KOPT-K1 (cell line): ENCODE data around the gene STXBP1.
"Not testable (repeated sequence)": the region's sequence is repeated elsewhere in the genome, so short reads cannot be mapped to it uniquely, and the experiment has no call there.

Source experiments
- H3K27ac ChIP-seq: fragments of 200-600 bp; sonication (generic); 2 replicates; pipeline ENCODE4 v1.5.1; 2016; ENCODE audit warnings: antibody characterized with exemption, mild to moderate bottlenecking, low read depth, low read length; ENCODE audit not compliant: poor library complexity, severe bottlenecking
- H3K36me3 ChIP-seq: fragments of 200-600 bp; sonication (generic); 2 replicates; pipeline ENCODE4 v1.5.1; 2017; ENCODE audit warnings: antibody characterized with exemption, mild to moderate bottlenecking, low read length, moderate library complexity; ENCODE audit not compliant: insufficient read depth
- H3K9me3 ChIP-seq: fragments of 200-600 bp; sonication (generic); 2 replicates; pipeline ENCODE4 v1.5.1; 2017; ENCODE audit warnings: antibody characterized with exemption, low read length, mild to moderate bottlenecking; ENCODE audit not compliant: insufficient read depth, poor library complexity, severe bottlenecking

The STXBP1 gene

GRCh38 chr9:127572961-127573721 is 38.9 kb upstream of the STXBP1 start:
- H3K36me3 ChIP-seq: no peaks in the 10 kb centered on the region
- H3K9me3 ChIP-seq: no peaks in the 10 kb centered on the region
- no peak overlapping the region for H3K27ac ChIP-seq

GRCh38 chr9:127574072-127574993 is 37.7 kb upstream of the STXBP1 start:
- H3K9me3 ChIP-seq: no peaks in the 10 kb centered on the region
- H3K27ac ChIP-seq: no peak overlapping the region
- H3K36me3 ChIP-seq: no peaks in the 10 kb centered on the region

GRCh38 chr9:127575875-127576778 is 36.0 kb upstream of the STXBP1 start:
- H3K9me3 ChIP-seq: no peaks in the 10 kb centered on the region
- H3K36me3 ChIP-seq: no peaks in the 10 kb centered on the region
- no peak overlapping the region for H3K27ac ChIP-seq

DNA sequence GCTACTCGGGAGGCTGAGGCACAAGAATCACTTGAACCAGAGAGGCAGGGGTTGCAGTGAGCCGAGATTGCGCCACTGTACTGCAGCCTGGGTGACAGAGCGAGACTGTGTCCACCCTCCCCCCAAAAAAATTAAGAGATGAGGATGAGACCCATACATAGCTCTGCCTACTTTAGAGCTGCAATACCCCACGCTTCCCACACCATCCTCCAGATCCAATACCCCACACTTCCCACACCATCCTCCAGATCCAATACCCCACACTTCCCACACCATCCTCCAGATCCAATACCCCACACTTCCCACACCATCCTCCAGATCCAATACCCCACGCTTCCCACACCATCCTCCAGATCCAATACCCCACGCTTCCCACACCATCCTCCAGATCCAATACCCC is 34.9 kb upstream of the STXBP1 start:
- H3K27ac ChIP-seq, H3K9me3 ChIP-seq, H3K36me3 ChIP-seq: not testable (repeated sequence)

DNA sequence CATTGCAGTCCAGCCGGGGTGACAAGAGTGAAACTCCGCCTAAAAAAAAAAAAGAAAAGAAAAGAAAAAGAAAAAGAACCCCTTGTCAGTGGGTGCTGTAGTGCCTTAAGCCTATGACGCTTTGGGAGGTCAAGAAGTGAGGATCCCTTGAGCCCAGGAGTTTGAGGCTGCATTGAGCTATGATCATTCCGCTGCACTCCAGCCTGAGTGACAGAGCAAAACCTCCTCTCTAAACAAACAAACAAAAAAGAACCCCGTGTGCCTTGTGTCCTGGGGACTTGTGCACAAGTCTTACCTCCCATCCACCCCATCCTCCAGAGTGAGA is 33.5 kb upstream of the STXBP1 start:
- H3K27ac ChIP-seq: peak overlapping the region; percentile 44
- no peaks in the 10 kb centered on the region for H3K9me3 ChIP-seq
- no peaks in the 10 kb centered on the region for H3K36me3 ChIP-seq

- Histone ChIP-seq H3K9me3 (no peaks in the 10 kb centered on the region), H3K36me3 (no peaks in the 10 kb centered on the region), H3K27ac (peak overlapping the region; percentile 44)
These were observed 32.9 kb upstream of the STXBP1 start for GRCh38 chr9:127578952-127579853.

GRCh38 chr9:127580366-127580765 is 31.7 kb upstream of the STXBP1 start:
- H3K36me3 ChIP-seq: no peaks in the 10 kb centered on the region
- H3K27ac ChIP-seq: no peak overlapping the region
- H3K9me3 ChIP-seq: no peaks in the 10 kb centered on the region

GRCh38 chr9:127580879-127581475 is 31.1 kb upstream of the STXBP1 start:
- Histone ChIP-seq H3K9me3 (no peaks in the 10 kb centered on the region), H3K27ac (no peak overlapping the region), H3K36me3 (no peaks in the 10 kb centered on the region)

GRCh38 chr9:127584474-127584805 is 27.6 kb upstream of the STXBP1 start:
- H3K36me3 ChIP-seq, H3K9me3 ChIP-seq, H3K27ac ChIP-seq: not testable (repeated sequence)

GRCh38 chr9:127585161-127585819 is 26.8 kb upstream of the STXBP1 start:
- H3K27ac ChIP-seq: no peak overlapping the region
- no peaks in the 10 kb centered on the region for H3K36me3 ChIP-seq
- no peaks in the 10 kb centered on the region for H3K9me3 ChIP-seq

DNA sequence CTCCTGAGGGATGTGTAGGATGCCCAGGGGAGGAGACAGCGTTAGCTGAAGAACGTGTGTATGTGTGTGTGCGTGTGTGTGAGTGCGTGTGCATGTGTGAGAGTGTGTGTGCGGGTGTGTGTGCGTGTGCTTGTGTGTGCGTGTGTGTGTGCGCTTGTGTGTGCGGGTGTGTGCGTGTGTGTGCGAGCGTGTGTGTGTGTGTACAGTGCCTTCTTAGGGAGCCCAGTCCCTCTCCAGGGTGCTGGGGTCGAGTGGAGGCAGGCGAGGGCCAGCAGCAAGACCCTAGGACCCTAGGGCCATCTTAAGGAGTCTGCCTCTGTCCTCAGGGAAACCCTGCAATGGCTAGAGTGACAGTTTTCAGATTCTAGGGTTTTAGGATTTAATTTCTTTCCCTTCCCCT is 26.0 kb upstream of the STXBP1 start:
- H3K27ac ChIP-seq: no peak overlapping the region
- H3K9me3 ChIP-seq: no peaks in the 10 kb centered on the region
- no peaks in the 10 kb centered on the region for H3K36me3 ChIP-seq

- no peaks in the 10 kb centered on the region for H3K36me3 ChIP-seq
- no peak overlapping the region for H3K27ac ChIP-seq
- H3K9me3 ChIP-seq: no peaks in the 10 kb centered on the region
These were observed 25.5 kb upstream of the STXBP1 start for GRCh38 chr9:127586537-127586936.

DNA sequence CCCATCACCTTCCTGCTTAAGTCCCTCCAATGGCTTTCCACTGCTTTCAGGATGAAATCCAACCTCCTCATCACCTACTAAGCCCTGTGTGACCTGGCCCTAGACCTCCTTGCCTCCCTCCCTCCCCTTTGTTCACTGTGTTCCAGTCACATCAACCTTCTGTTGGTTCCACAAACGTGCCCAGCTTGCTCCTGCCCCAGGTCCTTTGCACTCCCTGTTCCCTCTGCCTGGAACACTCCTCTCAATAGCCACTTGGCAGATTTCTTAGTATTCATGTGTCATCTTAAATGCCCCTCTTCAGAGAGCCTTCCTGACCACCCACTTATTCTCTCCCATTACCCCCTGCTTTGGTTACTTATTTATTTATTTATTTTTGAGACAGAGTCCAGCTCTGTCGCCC is 24.1 kb upstream of the STXBP1 start:
- Histone ChIP-seq H3K36me3 (no peaks in the 10 kb centered on the region), H3K9me3 (no peaks in the 10 kb centered on the region), H3K27ac (no peak overlapping the region)
